K562 (cell line): ENCODE results near the gene ZCCHC4. TPM values are rescaled to one million over a fixed set of nuclear protein-coding genes. Genes with fewer than 3 reads are reported as not detected.

Experiments used
- KDM2B ChIP-seq: fragments of 250-450 bp; sonication (Bioruptor Pico); IDR thresholded peaks from 2 replicates; pipeline ENCODE4 v1.8.0; 2021; ENCODE audit warnings: mild to moderate bottlenecking, moderate library complexity
- MGA ChIP-seq: fragments of 450-650 bp; IDR thresholded peaks from 2 replicates; pipeline ENCODE4 v1.6.1; 2016; ENCODE audit warnings: mild to moderate bottlenecking, moderate library complexity
- NFYB ChIP-seq: IDR thresholded peaks from 2 replicates; pipeline ENCODE4 v1.6.1; 2011; ENCODE audit warnings: mild to moderate bottlenecking, moderate library complexity; ENCODE audit not compliant: insufficient read length; ENCODE audit errors: extremely low read depth
- STAG1 ChIP-seq: sonication (generic); formaldehyde crosslinking; IDR thresholded peaks from 2 replicates; pipeline ENCODE4 v1.5.0; 2020; ENCODE audit warnings: missing genetic modification reagents, borderline replicate concordance
- XRCC4 ChIP-seq: IDR thresholded peaks from one replicate; pipeline ENCODE4 v1.6.1; 2011; ENCODE audit not compliant: insufficient read depth, insufficient read length; ENCODE audit errors: extremely low read depth
- ZNF224 ChIP-seq: sonication (generic); formaldehyde crosslinking; IDR thresholded peaks from 2 replicates; pipeline ENCODE4 v1.8.0; 2022; ENCODE audit warnings: mild to moderate bottlenecking, missing genetic modification reagents
- ZNF551 ChIP-seq: fragments of 250-450 bp; sonication (Bioruptor Pico); IDR thresholded peaks from 2 replicates; pipeline ENCODE4 v1.5.0; 2021; ENCODE audit warnings: mild to moderate bottlenecking, moderate library complexity
- polyA plus RNA-seq, 8 experiments: library from polyadenylated mRNA; depleted of rRNA in 4 of 8; stranded (reverse) in 5 of 8; unstranded in 3 of 8; fragments of >200 nt; fragmentation: Nextera tagmentation in 2 of 8; fragmentation: Illumina TruSeq in 1 of 8; extraction: Ambion mirVana in 2 of 8; extraction: Trizol in 1 of 8; gene quantifications; 2 replicates each; pipeline versions ENCODE4 v1.2.1 to v1.2.3, GENCODE V29; 2011 to 2014; ENCODE audit warnings: inconsistent platforms in 1 of 8, missing spikeins in 1 of 8
- total RNA-seq, 7 experiments: library from RNA; depleted of rRNA in 6 of 7; stranded (reverse); fragments of >200 nt in 6 of 7; fragmentation: Illumina TruSeq in 2 of 7; extraction: Trizol in 2 of 7; gene quantifications; 2 replicates each; pipeline versions ENCODE4 v1.2.1 to v1.2.3, GENCODE V29; 2011 to 2021; ENCODE audit warnings: low replicate concordance in 1 of 7
- TF ChIP-seq, protein P1 (sequence below): sonication (generic); formaldehyde crosslinking; IDR thresholded peaks from 2 replicates; pipeline ENCODE4 v1.8.0; 2022; ENCODE audit warnings: missing genetic modification reagents, mild to moderate bottlenecking, moderate library complexity, borderline replicate concordance
- TF ChIP-seq, protein P2 (sequence below): sonication (generic); formaldehyde crosslinking; IDR thresholded peaks from 2 replicates; pipeline ENCODE4 v1.8.1; 2023; ENCODE audit warnings: mild to moderate bottlenecking, missing genetic modification reagents

Gene ZCCHC4
- total and polyA plus RNA-seq, 9 of the 15 experiments (the other 6 are each of a cell fraction or from before 2014, with no cell fraction given), result 5.3 to 26.1 (median 15.2) TPM

GRCh38 chr4:25376754-25377571, 64.4 kb downstream of the ZCCHC4 start, which contains the start of gene ANAPC4 (continued):
- TF ChIP-seq MGA (0 out of 2 replicates have a peak, but pooled peaks have one; percentile 36), XRCC4 (no peak), KDM2B (CRISPR knock-in tag) (no peak), ZNF224 (no peak), ZNF551 (CRISPR knock-in tag) (no peak), STAG1 (CRISPR knock-in tag) (no peak), NFYB (no peak)
- TF ChIP-seq, protein P1, sequence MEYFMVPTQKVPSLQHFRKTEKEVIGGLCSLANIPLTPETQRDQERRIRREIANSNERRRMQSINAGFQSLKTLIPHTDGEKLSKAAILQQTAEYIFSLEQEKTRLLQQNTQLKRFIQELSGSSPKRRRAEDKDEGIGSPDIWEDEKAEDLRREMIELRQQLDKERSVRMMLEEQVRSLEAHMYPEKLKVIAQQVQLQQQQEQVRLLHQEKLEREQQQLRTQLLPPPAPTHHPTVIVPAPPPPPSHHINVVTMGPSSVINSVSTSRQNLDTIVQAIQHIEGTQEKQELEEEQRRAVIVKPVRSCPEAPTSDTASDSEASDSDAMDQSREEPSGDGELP, result peak; percentile 46
- TF ChIP-seq, protein P2, sequence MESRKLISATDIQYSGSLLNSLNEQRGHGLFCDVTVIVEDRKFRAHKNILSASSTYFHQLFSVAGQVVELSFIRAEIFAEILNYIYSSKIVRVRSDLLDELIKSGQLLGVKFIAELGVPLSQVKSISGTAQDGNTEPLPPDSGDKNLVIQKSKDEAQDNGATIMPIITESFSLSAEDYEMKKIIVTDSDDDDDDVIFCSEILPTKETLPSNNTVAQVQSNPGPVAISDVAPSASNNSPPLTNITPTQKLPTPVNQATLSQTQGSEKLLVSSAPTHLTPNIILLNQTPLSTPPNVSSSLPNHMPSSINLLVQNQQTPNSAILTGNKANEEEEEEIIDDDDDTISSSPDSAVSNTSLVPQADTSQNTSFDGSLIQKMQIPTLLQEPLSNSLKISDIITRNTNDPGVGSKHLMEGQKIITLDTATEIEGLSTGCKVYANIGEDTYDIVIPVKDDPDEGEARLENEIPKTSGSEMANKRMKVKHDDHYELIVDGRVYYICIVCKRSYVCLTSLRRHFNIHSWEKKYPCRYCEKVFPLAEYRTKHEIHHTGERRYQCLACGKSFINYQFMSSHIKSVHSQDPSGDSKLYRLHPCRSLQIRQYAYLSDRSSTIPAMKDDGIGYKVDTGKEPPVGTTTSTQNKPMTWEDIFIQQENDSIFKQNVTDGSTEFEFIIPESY (CRISPR knock-in tag), result no peak
